ENCODE measurements around the gene DNPEP.
"Not testable (repeated sequence)": the region's sequence is repeated elsewhere in the genome, so short reads cannot be mapped to it uniquely, and the experiment has no call there.

The DNPEP gene

DNA sequence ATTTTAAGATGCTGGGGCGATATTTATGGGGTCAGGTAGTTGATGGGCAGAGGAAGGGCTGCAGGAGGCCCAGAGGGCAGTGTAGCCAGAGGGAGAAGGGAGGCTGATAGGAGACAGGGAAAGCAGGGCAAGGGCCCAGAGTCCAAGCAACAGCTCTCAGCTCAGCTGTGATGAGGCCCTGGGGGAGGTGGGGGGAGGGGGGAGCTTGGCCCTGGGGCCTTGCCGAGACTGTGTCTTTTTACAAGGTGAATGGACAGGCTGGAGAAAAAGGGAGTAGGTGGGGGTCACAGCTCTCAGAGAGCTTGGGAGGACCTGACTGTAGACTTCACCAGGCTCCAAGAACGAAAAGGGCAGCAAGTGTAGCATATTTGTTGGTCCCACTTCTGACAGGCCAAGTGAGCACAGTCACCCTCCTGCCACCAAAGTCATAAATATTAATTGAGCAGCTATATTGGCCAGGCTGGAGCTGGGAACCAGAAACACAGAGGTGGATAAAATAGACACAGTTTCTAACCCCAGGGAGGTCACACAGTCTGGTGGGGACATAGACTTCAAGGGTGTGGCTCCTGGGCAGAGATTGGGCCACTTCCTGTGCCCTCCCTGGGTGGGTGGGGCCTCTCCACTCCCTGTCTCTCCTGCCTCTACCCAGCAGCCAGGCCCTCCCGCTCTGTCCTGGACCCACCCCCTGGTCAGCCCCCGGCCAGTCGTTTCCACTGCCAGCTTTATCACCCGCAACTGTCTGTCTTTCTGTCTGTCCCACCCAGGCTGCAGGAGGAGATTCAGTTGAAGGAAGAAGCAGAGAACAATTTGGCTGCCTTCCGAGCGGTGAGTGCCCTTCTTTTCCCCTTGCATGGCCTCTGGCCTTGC lies 31.9 kb upstream of the DNPEP start:
- DNase-seq (ENCODE audit: low read depth in 2 of 2): no peak

DNA sequence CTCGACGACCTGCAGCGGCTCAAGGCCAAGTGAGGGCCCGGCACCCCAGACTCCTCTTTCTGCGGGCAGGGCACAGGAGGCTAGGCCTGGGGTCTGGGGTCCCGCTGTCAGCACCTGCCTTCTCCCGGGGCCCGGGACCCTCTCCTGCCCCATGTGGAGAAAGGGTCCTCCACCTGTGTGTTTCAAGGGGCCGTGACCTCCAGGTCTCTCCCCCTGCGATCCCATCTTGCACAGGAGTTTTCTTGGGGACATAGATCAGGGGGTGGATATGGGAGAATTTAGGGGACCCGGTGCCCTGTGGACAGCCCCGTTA lies 31.3 kb upstream of the DNPEP start:
- DNase-seq (ENCODE audit: low read depth in 2 of 2): no peak

DNA sequence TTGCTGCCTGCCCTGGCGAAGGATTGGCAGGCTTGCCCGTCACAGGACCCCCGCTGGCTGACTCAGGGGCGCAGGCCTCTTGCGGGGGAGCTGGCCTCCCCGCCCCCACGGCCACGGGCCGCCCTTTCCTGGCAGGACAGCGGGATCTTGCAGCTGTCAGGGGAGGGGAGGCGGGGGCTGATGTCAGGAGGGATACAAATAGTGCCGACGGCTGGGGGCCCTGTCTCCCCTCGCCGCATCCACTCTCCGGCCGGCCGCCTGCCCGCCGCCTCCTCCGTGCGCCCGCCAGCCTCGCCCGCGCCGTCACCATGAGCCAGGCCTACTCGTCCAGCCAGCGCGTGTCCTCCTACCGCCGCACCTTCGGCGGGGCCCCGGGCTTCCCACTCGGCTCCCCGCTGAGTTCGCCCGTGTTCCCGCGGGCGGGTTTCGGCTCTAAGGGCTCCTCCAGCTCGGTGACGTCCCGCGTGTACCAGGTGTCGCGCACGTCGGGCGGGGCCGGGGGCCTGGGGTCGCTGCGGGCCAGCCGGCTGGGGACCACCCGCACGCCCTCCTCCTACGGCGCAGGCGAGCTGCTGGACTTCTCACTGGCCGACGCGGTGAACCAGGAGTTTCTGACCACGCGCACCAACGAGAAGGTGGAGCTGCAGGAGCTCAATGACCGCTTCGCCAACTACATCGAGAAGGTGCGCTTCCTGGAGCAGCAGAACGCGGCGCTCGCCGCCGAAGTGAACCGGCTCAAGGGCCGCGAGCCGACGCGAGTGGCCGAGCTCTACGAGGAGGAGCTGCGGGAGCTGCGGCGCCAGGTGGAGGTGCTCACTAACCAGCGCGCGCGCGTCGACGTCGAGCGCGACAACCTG lies 30.7 kb upstream of the DNPEP start, which contains the start of gene DES:
DES (plus strand) TSS at position 223 of the 857 bp plus-strand sequence; CDS start at position 309, 86 bp downstream.
- no peak for DNase-seq (ENCODE audit: low read depth in 2 of 2)

DNA sequence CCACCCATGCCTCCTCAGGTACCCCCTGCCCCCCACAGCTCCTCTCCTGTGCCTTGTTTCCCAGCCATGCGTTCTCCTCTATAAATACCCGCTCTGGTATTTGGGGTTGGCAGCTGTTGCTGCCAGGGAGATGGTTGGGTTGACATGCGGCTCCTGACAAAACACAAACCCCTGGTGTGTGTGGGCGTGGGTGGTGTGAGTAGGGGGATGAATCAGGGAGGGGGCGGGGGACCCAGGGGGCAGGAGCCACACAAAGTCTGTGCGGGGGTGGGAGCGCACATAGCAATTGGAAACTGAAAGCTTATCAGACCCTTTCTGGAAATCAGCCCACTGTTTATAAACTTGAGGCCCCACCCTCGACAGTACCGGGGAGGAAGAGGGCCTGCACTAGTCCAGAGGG lies 29.7 kb upstream of the DNPEP start:
- peak in 1 of 2 donors; percentile 24 for DNase-seq (ENCODE audit: low read depth in 2 of 2)

DNA sequence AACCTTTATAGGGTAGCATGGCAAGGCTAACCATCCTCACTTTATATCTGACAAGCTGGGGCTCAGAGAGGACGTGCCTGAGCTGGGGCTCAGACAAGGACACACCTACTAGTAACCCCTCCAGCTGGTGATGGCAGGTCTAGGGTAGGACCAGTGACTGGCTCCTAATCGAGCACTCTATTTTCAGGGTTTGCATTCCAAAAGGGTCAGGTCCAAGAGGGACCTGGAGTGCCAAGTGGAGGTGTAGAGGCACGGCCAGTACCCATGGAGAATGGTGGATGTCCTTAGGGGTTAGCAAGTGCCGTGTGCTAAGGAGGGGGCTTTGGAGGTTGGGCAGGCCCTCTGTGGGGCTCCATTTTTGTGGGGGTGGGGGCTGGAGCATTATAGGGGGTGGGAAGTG lies 29.2 kb upstream of the DNPEP start:
- no peak for DNase-seq (ENCODE audit: low read depth in 2 of 2)

DNA sequence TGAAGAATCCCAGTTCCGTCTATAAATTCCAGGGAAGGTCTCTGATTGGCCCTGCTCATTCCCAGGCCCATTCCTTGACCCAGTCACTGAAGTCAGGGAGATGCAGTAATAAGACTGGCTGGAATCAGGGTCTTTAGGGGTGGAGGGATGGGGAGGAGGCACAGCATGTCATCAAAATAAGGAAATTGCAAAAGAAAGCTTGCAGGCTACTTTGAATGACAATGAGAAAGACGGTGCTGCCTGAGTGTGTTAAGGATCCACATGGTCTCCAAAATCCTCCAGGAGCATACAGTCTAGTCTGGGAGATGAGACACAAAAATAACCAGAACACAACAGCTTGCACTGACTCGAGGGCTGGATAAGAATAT lies 28.5 kb upstream of the DNPEP start:
- no peak for DNase-seq (ENCODE audit: low read depth in 2 of 2)

DNA sequence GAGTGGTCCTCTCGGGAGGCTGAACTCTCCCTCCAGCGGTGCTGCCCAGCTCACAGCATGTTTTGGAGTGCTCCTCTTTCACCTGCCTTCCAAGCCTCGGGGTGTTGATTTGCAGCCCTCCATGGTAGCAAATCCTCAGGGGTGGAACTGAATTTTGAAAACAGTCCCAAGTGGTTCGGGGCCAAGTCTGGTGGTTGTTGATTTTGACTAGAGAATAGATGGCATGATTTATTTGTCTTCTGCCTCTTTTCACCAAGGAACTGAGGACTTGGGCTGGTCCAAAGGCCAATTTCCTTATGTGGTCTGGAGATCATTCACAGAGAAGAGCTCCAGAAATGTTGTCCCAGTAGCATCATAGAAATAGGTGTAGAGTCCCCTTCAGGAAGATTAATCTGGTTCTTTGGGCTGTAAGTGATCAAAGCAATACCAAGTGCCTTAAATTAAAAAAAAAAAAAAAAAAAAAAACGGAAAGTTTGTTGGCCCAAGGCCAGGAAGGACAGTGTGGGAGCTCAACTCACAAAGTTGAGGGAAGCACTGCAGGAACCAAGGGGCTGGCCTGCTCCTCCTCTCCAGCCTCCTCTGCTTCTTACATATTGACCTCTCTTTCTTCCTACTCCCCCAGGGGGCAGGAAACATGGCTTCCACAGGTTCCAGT lies 28.0 kb upstream of the DNPEP start:
- no peak for DNase-seq (ENCODE audit: low read depth in 2 of 2)

DNA sequence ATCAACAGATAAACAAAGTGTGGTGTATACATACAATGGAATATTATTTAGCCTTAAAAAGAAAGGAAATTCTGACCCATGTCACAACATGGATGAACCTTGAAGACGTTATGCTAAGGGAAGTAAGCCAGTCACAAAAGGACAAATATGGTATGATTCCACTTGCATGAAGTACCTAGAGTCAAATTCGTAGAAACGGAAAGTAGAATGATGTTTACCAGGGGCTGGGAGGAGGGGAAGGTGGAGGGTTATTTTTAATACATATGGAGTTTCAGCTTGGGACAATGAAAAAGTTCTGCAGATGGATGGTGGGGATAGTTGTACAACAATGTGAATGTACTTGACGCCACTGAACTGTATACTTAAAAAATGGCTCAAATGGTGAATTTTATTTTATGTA lies 27.1 kb upstream of the DNPEP start:
- no peak for DNase-seq (ENCODE audit: low read depth in 2 of 2)

DNA sequence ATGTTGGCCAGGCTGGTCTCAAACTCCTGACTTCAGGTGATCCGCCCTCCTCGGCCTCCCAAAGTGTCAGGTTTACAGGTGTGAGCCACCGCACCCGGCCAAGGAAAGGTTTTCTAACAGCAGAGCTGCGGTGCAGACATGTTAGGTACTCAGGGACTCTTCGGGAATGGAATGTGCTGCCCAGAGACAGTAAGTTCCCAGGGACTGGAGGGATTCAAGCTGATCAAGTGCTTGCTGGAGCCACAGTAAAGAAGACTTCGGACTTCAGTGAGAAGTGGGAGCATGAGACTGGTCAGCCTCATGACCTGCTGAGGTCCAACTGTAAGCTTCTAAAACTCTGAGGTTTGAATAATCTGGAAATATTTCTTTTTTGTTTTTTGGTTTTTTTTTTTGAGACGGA lies 22.7 kb upstream of the DNPEP start:
- DNase-seq (ENCODE audit: low read depth in 2 of 2): no peak

DNA sequence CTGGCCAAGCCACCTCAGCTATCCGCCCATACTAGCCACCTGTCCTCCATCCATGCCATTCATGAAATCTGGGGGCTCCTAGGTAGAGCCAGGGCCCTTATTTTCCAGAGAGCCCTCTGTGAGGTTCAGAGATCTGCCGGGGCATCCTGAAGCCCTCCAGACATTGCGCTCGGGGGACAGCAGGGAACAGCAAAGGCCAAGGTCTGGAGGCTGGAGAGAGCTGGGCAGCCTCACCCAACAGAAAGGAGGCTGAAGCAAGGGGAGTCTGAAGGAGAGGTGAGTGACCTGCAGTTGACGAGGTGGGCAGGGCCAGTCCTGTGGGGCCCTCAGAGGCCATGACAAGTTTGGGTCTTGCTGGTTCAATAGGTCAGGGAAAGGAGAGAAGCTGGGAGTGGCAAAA lies 21.9 kb upstream of the DNPEP start:
- no peak for DNase-seq (ENCODE audit: low read depth in 2 of 2)

DNA sequence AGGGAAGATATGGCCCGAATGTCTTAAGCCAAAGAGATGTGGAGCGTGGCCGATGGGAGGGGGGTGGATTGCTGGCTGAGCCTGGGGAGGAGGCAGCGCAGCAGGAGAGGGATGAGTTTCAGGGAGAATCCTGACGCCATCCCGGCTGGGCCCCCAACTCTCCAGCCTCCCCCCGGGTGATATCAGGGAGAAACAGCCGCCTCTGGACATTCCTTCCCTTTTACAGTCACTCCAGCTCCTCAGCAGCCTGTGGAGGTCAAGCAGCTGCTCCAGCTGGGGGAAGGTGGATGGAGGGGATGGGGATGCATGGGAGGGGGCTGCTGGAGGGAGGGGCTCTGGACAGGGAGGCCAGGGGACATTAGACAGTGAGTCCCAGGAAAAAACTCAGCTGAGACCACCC lies 20.9 kb upstream of the DNPEP start:
- DNase-seq (ENCODE audit: low read depth in 2 of 2): no peak

DNA sequence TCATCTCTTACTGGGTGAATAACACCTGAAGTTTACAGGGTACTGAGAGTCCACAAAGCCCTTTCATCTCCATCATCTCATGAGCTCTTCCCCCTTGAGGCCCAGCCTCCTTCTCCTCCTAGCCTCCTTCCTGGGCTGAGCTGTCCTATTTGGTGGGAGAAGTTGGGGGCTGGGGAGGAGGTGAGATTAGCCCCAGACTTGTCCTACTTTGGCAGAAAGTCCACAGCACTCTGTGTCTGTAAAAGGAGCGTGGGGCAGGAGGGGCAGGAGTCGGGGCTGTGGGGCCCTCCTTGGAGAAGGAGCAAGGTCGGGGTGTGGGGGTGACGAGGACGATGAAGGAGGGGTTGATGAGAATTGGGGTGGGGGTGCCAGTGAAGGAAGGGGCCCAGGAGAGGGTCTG lies 20.5 kb upstream of the DNPEP start:
- DNase-seq (ENCODE audit: low read depth in 2 of 2): no peak

DNA sequence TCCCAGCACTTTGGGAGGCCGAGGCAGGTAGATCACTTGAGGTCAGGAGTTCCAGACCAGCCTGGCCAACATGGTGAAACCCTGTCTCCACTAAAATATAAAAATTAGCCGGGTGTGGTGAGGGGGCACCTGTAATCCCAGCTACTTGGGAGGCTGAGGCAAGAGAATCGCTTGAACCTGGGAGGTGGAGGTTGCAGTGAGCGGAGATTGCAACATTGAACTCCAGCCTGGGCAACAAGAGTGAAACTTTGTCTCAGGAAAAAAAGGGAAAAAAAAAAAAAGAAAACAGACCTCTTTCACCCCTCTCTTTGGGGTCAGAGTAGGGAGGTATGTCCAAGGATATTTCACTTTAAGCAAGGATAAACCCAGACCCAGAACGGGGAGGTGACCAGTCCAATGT lies 19.6 kb upstream of the DNPEP start:
- not testable (repeated sequence) for DNase-seq (ENCODE audit: low read depth in 2 of 2)

DNA sequence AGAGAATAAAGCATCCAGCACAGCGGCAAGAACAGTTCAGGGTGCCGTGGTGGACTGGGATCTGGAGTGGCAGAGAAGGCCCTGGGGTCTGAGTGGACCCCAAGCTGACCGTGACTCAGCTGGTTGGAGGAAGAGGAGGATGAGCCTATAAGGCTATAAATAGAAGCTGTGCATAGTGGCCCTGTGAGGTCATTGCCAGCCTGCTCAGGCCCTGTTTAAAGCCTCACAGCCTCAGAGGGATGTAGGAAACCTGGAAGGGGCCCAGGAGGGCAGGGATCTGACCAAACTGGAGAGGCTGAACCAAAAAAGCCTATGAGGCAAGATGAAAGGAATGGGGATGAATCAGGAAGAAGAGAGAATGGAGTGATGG lies 19.1 kb upstream of the DNPEP start:
- no peak for DNase-seq (ENCODE audit: low read depth in 2 of 2)

DNA sequence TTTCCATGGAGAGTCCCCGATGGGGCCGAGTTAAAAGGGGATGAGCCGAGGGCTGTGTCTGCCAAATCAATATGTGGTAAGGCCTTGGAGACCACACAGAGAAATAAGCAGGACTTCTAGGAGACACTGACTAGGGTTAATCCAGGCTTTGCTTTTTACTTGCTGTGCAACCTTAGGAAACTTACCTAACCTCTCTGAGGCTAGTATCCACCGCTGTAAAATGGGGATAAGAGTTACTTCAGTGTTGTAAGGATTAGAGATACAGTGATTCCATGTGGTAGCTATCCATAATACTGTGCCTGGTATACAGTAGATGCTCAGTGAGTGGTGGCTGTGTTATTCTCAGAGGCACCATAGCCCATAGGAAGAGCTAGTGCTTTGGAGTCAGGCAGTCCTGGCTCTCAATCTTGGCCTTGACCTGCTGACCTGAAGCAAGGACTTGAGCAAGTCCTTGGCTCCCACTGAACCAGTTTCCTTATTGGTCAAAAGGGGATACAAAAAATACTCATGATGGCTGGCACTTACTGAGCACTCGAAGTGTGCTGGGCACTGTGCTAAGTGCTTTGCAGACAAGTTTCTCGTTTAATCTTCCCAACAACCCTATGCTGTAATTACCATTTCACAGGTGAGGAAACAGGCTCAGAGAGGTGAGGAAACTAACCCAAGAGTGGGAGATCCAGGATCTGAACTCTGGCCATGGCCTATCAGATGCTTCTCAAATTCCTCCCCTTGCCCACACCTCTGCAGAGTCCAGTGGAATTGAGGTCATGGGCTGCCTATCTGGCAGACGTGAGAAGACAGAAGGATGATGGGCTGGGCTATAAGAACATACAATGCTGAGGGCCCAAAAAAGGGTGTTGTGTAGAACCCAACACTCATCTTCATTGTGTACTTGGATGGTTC lies 18.5 kb upstream of the DNPEP start:
- DNase-seq (ENCODE audit: low read depth in 2 of 2): no peak

DNA sequence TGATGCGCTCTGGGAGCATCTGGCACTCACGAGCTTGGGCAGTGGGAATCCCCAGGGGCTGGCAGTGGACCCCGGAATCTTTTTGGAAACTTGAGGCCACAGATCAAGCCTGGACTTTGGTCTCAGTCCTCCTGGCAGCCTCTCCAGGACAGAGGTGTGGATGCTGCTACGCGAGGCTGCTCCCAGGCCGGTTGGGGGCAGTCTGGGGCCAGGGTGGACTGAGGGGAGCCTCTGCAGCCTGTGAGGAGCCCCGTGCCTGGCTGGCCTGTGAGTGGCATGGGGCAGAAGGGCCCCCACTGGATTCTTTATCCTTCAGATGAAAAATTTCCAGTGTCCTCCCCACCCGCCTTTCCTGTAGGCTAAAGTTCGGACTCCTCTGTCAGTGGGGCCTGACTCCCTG lies 17.7 kb upstream of the DNPEP start:
- DNase-seq (ENCODE audit: low read depth in 2 of 2): no peak

DNA sequence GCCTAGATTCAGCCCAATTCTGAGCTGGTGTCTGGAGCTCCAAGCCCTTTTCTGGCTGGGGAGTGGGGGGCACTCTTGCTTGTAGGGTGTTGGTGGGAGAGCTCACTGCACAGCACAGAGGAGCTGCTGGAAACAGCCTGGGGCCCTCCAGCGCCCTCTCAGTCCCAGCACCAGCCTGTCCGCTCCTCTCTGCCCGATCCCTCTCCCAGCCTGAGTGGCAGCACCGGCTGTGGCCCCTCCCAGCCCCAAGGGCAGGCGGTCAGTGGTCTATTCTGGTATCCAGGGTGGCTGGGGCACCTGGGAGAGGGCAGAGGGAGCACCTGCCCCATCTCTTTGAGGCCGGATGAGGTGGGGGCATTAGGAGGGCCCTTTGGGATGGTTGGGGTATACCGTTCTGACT lies 17.2 kb upstream of the DNPEP start:
- no peak for DNase-seq (ENCODE audit: low read depth in 2 of 2)

DNA sequence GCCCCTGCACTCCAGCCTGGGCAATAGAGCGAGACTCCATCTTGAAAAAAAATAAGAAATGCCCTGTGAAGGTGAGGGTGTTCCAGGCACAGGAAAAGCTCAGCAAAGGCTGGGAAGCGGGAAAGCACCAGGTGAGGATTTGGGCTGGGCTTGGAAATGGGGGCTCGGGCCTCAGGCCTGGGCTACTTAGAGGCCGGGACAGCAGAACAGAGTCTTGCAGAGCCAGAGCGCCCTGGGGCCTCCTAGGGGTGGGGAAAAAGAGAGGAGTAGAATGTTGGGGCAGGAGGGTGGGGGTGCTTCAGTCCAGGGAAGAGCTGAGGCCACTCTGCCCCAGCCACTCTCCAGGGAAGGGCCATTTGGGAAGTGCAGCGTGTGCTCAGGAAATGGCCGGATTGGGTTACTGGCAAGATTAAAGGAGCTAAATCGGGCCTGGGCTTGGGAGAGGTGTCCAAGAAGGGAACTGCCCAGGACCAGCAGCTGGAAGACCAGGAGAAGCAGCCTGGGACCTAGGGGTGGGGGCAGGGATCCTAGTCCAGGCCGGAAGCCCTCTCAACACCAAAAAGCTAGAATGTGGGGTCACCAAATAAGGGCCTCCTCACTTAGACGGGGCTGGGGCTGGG lies 16.7 kb upstream of the DNPEP start:
- DNase-seq (ENCODE audit: low read depth in 2 of 2): no peak

DNA sequence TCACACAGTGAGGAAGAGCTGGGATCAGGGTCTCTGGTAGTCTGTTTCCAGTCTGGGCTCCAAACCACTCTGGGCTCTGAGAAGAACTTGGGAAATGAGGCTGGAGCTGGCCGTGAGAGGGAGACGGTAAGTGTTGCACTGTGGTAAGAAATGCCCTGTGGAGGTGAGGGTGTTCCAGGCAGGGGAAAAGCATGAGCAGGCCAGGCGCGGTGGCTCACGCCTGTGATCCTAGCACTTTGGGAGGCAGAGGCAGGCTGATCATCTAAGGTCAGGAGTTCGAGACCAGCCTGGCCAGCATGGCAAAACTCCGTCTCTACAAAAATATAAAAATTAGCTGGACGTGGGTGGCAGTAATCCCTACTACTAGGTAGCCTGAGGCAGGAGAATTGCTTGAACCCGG lies 16.1 kb upstream of the DNPEP start:
- no peak for DNase-seq (ENCODE audit: low read depth in 2 of 2)

DNA sequence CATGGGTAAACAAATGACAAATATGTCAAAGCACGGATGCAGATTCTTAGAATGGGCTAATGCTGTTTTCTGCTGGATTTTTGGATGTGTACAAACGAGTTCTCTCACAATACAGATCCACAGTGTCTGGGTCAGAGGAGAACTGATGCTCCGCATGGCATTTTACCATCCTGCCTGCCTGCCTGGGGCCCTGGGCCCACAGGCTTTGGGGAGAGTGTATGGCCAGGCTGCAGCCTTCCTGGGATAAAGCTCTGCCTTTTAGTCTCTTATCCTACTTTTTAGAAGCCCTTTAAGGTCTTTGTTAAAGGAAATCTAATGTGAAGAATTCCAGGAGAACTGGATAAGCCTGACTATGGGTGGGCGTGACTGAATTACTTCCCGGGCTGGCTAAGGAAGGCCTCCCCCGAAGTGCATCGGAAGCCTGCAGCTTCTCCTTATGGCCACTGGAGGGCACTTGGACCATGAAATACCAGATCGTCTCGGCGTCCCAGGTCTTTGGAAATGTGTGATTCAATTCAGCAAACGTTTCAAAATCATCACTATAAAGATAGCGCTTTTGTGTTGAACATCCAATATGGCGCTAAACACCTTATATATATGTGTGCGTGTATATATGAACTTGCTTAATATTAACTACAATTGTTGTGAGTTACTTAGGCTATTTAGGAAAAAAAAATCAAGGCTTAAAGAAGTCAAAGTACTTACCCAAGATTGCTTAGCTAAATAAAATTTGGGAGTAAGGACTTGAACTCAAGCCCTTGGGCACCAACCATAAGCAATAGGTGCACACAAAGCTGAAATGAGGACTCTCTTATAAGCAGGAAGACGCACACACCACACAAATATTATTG lies 15.2 kb upstream of the DNPEP start:
- peak in 1 of 2 donors; percentile 45 for DNase-seq (ENCODE audit: low read depth in 2 of 2)
